D721Med (cell line): ENCODE data around the gene CCR2.
"Not testable (repeated sequence)": the region's sequence is repeated elsewhere in the genome, so short reads cannot be mapped to it uniquely, and the experiment has no call there.

Experiments used
- DNase-seq: peaks from one replicate; pipeline ENCODE4 v3.0.0; 2011; ENCODE audit warnings: low spot score; ENCODE audit not compliant: insufficient read length
- FAIRE-seq: peaks from 2 replicates; lab custom pipeline; 2011; peaks lifted over from hg19 to GRCh38; lab: Jason Lieb, UNC
- TF ChIP-seq, protein P1 (sequence below): IDR thresholded peaks from 2 replicates; pipeline ENCODE4 v1.5.1; 2012; ENCODE audit warnings: mild to moderate bottlenecking, control low read depth; ENCODE audit not compliant: insufficient read depth; ENCODE audit errors: missing control alignments

CCR2 gene

DNA sequence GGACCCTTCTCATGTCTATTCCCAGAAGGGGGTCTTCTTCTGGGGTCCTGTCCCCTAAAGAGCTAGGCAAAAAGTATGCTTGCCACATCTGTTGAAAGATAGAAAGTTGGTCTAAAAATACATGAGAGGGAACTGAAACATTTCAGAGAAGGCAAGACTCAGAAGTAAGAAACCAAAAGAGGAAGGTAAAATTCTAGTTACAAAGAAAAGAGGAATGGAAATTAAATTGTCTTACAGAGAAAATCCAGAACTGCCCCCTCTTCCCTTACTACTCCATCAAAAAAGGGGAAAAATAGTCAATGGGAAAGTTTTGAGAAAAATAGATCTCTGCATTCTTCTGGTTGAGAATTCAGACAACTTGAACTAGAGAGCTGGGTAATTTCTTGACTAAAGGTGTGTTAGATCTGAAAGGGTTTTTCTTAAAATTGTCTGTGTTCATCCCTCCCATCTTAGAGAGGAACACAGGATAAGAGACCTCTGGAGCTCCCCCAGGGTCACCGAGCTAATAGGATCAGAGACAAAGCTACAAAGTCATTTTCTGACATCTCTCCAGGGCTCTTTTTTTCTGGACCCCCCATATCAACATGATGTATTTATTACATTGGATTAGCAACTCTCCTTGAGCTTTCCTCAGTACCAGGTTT, 32.3 kb upstream of the CCR2 start:
- DNase-seq (no peak), FAIRE-seq (no peak)
- TF ChIP-seq, protein P1, sequence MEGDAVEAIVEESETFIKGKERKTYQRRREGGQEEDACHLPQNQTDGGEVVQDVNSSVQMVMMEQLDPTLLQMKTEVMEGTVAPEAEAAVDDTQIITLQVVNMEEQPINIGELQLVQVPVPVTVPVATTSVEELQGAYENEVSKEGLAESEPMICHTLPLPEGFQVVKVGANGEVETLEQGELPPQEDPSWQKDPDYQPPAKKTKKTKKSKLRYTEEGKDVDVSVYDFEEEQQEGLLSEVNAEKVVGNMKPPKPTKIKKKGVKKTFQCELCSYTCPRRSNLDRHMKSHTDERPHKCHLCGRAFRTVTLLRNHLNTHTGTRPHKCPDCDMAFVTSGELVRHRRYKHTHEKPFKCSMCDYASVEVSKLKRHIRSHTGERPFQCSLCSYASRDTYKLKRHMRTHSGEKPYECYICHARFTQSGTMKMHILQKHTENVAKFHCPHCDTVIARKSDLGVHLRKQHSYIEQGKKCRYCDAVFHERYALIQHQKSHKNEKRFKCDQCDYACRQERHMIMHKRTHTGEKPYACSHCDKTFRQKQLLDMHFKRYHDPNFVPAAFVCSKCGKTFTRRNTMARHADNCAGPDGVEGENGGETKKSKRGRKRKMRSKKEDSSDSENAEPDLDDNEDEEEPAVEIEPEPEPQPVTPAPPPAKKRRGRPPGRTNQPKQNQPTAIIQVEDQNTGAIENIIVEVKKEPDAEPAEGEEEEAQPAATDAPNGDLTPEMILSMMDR: no peak

DNA sequence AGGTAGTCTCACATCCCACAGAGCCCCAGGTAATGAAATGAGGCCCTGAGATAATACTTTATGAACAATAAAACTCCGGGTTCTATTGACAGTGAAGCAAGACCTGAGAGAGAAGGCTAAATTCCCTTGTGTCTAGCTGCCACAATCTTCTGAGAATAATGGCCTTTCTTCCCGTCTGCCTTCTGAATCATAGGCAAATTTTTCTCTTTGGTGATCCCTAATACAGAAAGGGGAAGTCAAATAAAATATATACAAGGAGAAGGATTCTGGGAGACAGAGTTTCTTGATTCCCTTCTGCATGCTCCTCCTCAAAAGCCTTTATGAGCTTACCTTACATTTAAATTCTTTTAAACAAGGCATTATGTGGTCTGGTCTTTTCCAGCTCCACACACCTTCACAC, 29.9 kb upstream of the CCR2 start:
- DNase-seq: no peak
- FAIRE-seq: no peak
- TF ChIP-seq, protein P1: no peak

- DNase-seq: no peak
- FAIRE-seq: no peak
- TF ChIP-seq, protein P1: no peak
Observed at GRCh38 chr3:46325645-46326300, 28.1 kb upstream of the CCR2 start.

- DNase-seq, FAIRE-seq: not testable (repeated sequence)
Observed at GRCh38 chr3:46330676-46331075, 23.2 kb upstream of the CCR2 start.

DNA sequence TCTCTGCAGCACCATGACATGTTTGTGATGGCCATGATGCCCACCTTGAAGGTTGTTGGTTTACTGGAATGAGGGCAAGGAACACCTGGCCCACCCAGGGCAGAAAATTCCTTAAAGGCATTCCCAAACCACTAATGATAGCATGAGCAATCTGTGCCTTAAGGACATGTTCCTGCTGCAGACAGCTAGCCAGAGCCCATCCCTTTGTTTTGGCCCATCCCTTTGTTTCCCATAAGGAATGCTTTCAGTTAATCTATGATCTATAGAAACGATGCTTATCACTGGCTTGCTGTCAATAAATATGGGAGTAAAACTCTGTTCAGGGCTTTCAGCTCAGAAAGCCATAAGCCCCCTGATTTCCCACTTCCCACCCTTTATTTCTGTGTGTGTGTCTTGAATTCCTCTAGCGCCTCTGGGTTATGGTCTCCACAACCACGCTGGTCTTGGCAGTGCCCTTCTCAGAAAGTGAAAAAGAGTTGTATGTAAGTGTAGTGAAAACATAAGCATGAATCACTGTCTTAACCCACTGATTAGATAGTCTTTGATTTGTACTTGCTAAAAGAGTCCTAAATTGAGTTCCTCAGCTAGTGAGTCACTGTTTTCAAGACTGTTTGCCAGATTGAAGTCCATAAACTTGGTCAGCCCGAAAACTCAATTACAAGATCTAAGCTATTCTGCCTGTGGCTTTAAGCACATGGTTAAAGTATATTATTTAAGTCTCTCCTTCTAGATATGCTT, 19.0 kb upstream of the CCR2 start:
- FAIRE-seq (no peak), DNase-seq (no peak)
- TF ChIP-seq, protein P1: no peak

GRCh38 chr3:46335541-46335940, 18.4 kb upstream of the CCR2 start:
- no peak for DNase-seq
- TF ChIP-seq, protein P1: no peak
- FAIRE-seq: no peak

DNA sequence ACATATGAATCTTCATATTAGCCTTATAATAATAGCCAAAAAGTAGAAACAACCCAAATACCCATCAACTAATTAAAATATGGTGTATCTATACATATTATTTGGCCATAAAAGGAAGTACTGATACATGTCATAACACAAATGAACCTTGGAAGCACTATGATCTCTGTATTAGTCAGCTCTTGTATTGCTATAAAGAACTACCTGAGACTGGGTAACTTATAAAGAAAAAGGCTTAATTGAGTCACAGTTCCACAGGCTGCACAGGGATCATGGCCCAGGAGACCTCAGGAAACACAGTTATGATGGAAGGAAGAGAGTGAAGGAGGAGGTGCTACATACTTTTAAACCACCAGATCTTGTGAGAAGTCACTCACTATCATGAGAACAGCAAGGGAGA, 16.0 kb upstream of the CCR2 start:
- DNase-seq: no peak
- FAIRE-seq: no peak

More for the DNA sequence above, 16.0 kb upstream of the CCR2 start:
- TF ChIP-seq, protein P1: no peak
